ENCODE data around the gene CEP85L.
"Not testable (repeated sequence)": the region's sequence is repeated elsewhere in the genome, so short reads cannot be mapped to it uniquely, and the experiment has no call there.

DNA sequence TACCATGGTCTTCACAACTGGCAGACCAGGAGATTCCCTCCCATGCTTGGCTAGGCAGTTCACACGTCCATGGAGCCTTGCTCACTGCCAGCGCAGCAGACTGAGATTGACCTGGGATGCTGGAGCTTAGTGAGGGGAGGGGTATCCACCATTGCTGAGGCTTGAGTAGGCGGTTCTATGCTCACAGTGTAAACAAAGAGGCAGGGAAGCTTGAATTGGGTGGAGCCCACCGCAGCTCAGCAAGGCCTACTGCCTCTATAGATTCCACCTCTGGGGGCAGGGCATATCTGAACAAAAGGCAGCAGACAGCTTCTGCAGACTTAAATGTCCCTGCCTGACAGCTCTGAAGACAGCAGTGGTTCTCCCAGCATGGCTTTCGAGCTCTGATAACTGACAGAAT, 230.1 kb downstream of the CEP85L start:
- TF ChIP-seq, protein P1, sequence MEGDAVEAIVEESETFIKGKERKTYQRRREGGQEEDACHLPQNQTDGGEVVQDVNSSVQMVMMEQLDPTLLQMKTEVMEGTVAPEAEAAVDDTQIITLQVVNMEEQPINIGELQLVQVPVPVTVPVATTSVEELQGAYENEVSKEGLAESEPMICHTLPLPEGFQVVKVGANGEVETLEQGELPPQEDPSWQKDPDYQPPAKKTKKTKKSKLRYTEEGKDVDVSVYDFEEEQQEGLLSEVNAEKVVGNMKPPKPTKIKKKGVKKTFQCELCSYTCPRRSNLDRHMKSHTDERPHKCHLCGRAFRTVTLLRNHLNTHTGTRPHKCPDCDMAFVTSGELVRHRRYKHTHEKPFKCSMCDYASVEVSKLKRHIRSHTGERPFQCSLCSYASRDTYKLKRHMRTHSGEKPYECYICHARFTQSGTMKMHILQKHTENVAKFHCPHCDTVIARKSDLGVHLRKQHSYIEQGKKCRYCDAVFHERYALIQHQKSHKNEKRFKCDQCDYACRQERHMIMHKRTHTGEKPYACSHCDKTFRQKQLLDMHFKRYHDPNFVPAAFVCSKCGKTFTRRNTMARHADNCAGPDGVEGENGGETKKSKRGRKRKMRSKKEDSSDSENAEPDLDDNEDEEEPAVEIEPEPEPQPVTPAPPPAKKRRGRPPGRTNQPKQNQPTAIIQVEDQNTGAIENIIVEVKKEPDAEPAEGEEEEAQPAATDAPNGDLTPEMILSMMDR (IDR thresholded peaks at IDR 0.05): not testable (repeated sequence)
- TF ChIP-seq POLR2A (IDR thresholded peaks at IDR 0.05): not testable (repeated sequence)
